Keratinocyte (primary cell): ENCODE data around the gene FHIT. TPM values are rescaled to one million over a fixed set of nuclear protein-coding genes. Genes with fewer than 3 reads are reported as not detected.

Experiments used
- DNase-seq: peaks from one replicate; pipeline ENCODE4 v3.0.0-alpha.2; 2011; ENCODE audit warnings: low read depth, missing footprints, low spot score
- FAIRE-seq: peaks from 2 replicates; lab custom pipeline; 2011; peaks lifted over from hg19 to GRCh38; lab: Jason Lieb, UNC
- H2AFZ ChIP-seq: 2 replicates; pipeline ENCODE4 v1.6.0; 2012; ENCODE audit warnings: low read length, control low read depth, inconsistent platforms; ENCODE audit not compliant: control insufficient read depth
- H3K27ac ChIP-seq: 2 replicates; pipeline ENCODE4 v1.5.1; 2011; ENCODE audit warnings: low read length; ENCODE audit not compliant: control insufficient read depth, insufficient read depth
- H3K27me3 ChIP-seq: 3 replicates; pipeline ENCODE4 v1.6.0; 2011; ENCODE audit warnings: low read length; ENCODE audit not compliant: control insufficient read depth, insufficient read depth; ENCODE audit errors: extremely low read depth
- H3K36me3 ChIP-seq, 2 experiments: 2 replicates in 1 of 2; 3 replicates in 1 of 2; pipeline ENCODE4 v1.5.1; 2011; ENCODE audit warnings: low read length in 2 of 2, mild to moderate bottlenecking in 1 of 2; ENCODE audit not compliant: control insufficient read depth in 2 of 2, insufficient read depth in 2 of 2; ENCODE audit errors: extremely low read depth in 1 of 2
- H3K4me1 ChIP-seq: 3 replicates; pipeline ENCODE4 v1.5.1; 2011; ENCODE audit warnings: low read length; ENCODE audit not compliant: control insufficient read depth, insufficient read depth; ENCODE audit errors: extremely low read depth
- H3K4me2 ChIP-seq: 3 replicates; pipeline ENCODE4 v1.6.0; 2011; ENCODE audit warnings: low read depth, low read length; ENCODE audit not compliant: control insufficient read depth, insufficient read depth; ENCODE audit errors: extremely low read depth
- H3K4me3 ChIP-seq, 3 experiments: fragments of 200-600 bp in 1 of 3; sonication (generic) in 1 of 3; 2 replicates in 2 of 3; 3 replicates in 1 of 3; pipeline ENCODE4 v1.5.1; 2011 to 2016; ENCODE audit warnings: low read length in 3 of 3, mild to moderate bottlenecking in 3 of 3, control low read depth in 2 of 3, inconsistent platforms in 1 of 3, low read depth in 1 of 3, mixed read lengths in 1 of 3, mixed run types in 1 of 3, moderate library complexity in 1 of 3; ENCODE audit not compliant: control insufficient read depth in 2 of 3, insufficient read depth in 2 of 3; ENCODE audit errors: extremely low read depth in 1 of 3
- H3K79me2 ChIP-seq: 2 replicates; pipeline ENCODE4 v1.6.0; 2012; ENCODE audit warnings: low read length; ENCODE audit not compliant: control insufficient read depth, insufficient read depth
- H3K9ac ChIP-seq: 3 replicates; pipeline ENCODE4 v1.6.0; 2011; ENCODE audit warnings: low read length; ENCODE audit not compliant: control insufficient read depth, insufficient read depth; ENCODE audit errors: extremely low read depth
- H3K9me1 ChIP-seq: 3 replicates; pipeline ENCODE4 v1.6.0; 2011; ENCODE audit warnings: low read length; ENCODE audit not compliant: control insufficient read depth, insufficient read depth; ENCODE audit errors: extremely low read depth
- H3K9me3 ChIP-seq: 2 replicates; pipeline ENCODE4 v1.5.1; 2012; ENCODE audit warnings: low read depth, low read length; ENCODE audit not compliant: control insufficient read depth
- H4K20me1 ChIP-seq: 3 replicates; pipeline ENCODE4 v1.6.0; 2011; ENCODE audit warnings: low read length; ENCODE audit not compliant: control insufficient read depth, insufficient read depth; ENCODE audit errors: extremely low read depth
- CTCF ChIP-seq, 3 experiments: IDR thresholded peaks in 1 of 3; conservative IDR thresholded peaks in 1 of 3; optimal IDR thresholded peaks in 1 of 3; 2 replicates in 2 of 3; 3 replicates in 1 of 3; pipeline versions ENCODE3 to v1.5.1; 2011; ENCODE audit warnings: low read length in 3 of 3, mild to moderate bottlenecking in 3 of 3, moderate library complexity in 2 of 3, control low read depth in 1 of 3, inconsistent platforms in 1 of 3; ENCODE audit not compliant: insufficient read depth in 2 of 3; ENCODE audit errors: extremely low read depth in 1 of 3
- EZH2 ChIP-seq: IDR thresholded peaks from one replicate; pipeline ENCODE4 v1.6.1; 2012; ENCODE audit warnings: inconsistent platforms, mild to moderate bottlenecking, low read length, moderate library complexity
- dilution Hi-C: fragments of 300-500 bp; cut with MboI; formaldehyde crosslinking; loops from one replicate; pipeline ENCODE4 v1.7.0; 2020; ENCODE audit warnings: low sequenced_read_pairs; ENCODE audit not compliant: extremely low pct_ligation_motif_present
- polyA plus RNA-seq, 5 experiments: library from polyadenylated mRNA; depleted of rRNA in 3 of 5; stranded (reverse) in 3 of 5; stranded (forward) in 1 of 5; unstranded in 1 of 5; fragments of >200 nt; gene quantifications; 1 replicate in 1 of 5; 2 replicates in 3 of 5; 3 replicates in 1 of 5; pipeline versions ENCODE4 v1.2.1 to v1.2.3, GENCODE V29; 2011 to 2012; ENCODE audit warnings: missing spikeins in 2 of 5, low read depth in 1 of 5, low replicate concordance in 1 of 5

The FHIT gene
- polyA plus RNA-seq, 1 donor (not counting 4 experiments of a cell fraction or from before 2014, with no cell fraction given) = 2.2 TPM

GRCh38 chr3:60322298-60322856 is 928.9 kb downstream of the FHIT start:
- no peak overlapping the region for H3K9ac ChIP-seq
- H3K4me3 ChIP-seq = no peak overlapping the region
- H3K27ac ChIP-seq = no peak overlapping the region
- DNase-seq = no peak
- no peak overlapping the region for H2AFZ ChIP-seq
- no peak for FAIRE-seq
- no peaks in the 10 kb centered on the region for H3K4me1 ChIP-seq
- H3K4me2 ChIP-seq = no peak overlapping the region
- H3K9me1 ChIP-seq = no peaks in the 10 kb centered on the region
- dilution Hi-C loops = no loop called here
- no peaks in the 10 kb centered on the region for H3K9me3 ChIP-seq
- no peaks in the 10 kb centered on the region for H3K79me2 ChIP-seq
- H3K36me3 ChIP-seq = no peaks in the 10 kb centered on the region
- H3K27me3 ChIP-seq = no peaks in the 10 kb centered on the region
- H4K20me1 ChIP-seq = no peaks in the 10 kb centered on the region
- TF ChIP-seq CTCF (optimal IDR thresholded peaks at IDR 0.05 in 1 of 3, IDR thresholded peaks at IDR 0.05 in 1 of 3, conservative IDR thresholded peaks at IDR 0.05 in 1 of 3; ENCODE audit: extremely low read depth in 1 of 3, insufficient read depth in 2 of 3, low read length in 3 of 3) (no peak), EZH2 (no peak)

- no peaks in the 10 kb centered on the region for H3K27me3 ChIP-seq
- TF ChIP-seq CTCF (optimal IDR thresholded peaks at IDR 0.05 in 1 of 3, IDR thresholded peaks at IDR 0.05 in 1 of 3, conservative IDR thresholded peaks at IDR 0.05 in 1 of 3; ENCODE audit: extremely low read depth in 1 of 3, insufficient read depth in 2 of 3, low read length in 3 of 3) (no peak), EZH2 (no peak)
- H3K36me3 ChIP-seq = no peaks in the 10 kb centered on the region
- no peaks in the 10 kb centered on the region for H3K79me2 ChIP-seq
- no peaks in the 10 kb centered on the region for H3K9me1 ChIP-seq
- dilution Hi-C loops = no loop called here
- DNase-seq (no peak), FAIRE-seq (no peak)
- no peak overlapping the region for H3K4me2 ChIP-seq
- no peak overlapping the region for H3K9ac ChIP-seq
- H3K9me3 ChIP-seq = no peaks in the 10 kb centered on the region
- no peaks in the 10 kb centered on the region for H3K4me1 ChIP-seq
- H3K27ac ChIP-seq = no peak overlapping the region
- H2AFZ ChIP-seq = no peak overlapping the region
- H3K4me3 ChIP-seq = no peak overlapping the region
- H4K20me1 ChIP-seq = no peaks in the 10 kb centered on the region
Measured at GRCh38 chr3:60319179-60319858, 931.9 kb downstream of the FHIT start.
